Mesenchymal stem cell (in vitro differentiated cells and primary cell): Measurements from ENCODE around the gene FSCN2.
A peak's percentile ranks its signal among the peaks of the same experiment; 100 is the strongest.

Source experiments
- DNase-seq: peaks from one replicate; pipeline ENCODE4 v3.0.0-alpha.2; 2013
- H2AFZ ChIP-seq: one replicate; pipeline ENCODE4 v1.6.1; 2013; ENCODE audit warnings: low read depth, mild to moderate bottlenecking, control low read depth, inconsistent platforms, low read length, moderate library complexity
- H2AK5ac ChIP-seq: 2 replicates; pipeline ENCODE4 v1.6.1; 2013; ENCODE audit warnings: low read length, moderate library complexity, mild to moderate bottlenecking, inconsistent platforms; ENCODE audit not compliant: severe bottlenecking
- H2BK120ac ChIP-seq: one replicate; pipeline ENCODE4 v1.6.1; 2013; ENCODE audit warnings: low read depth, mild to moderate bottlenecking, inconsistent platforms, low read length, moderate library complexity
- H2BK12ac ChIP-seq, 2 experiments: one replicate each; pipeline ENCODE4 v1.6.1; 2013; ENCODE audit warnings: inconsistent platforms in 2 of 2, low read length in 2 of 2, mild to moderate bottlenecking in 2 of 2, moderate library complexity in 2 of 2, control low read depth in 1 of 2
- H2BK15ac ChIP-seq: one replicate; pipeline ENCODE4 v1.6.1; 2013; ENCODE audit warnings: mild to moderate bottlenecking, low read depth, inconsistent platforms; ENCODE audit not compliant: poor library complexity, severe bottlenecking
- H2BK5ac ChIP-seq: 2 replicates; pipeline ENCODE4 v1.6.1; 2013; ENCODE audit warnings: low read depth, mild to moderate bottlenecking, low read length, control low read depth, inconsistent platforms; ENCODE audit not compliant: poor library complexity, severe bottlenecking
- H3K14ac ChIP-seq, 2 experiments: one replicate each; pipeline ENCODE4 v1.6.1; 2013; ENCODE audit warnings: inconsistent platforms in 2 of 2, low read length in 2 of 2, control low read depth in 1 of 2, mild to moderate bottlenecking in 1 of 2, moderate library complexity in 1 of 2
- H3K18ac ChIP-seq, 2 experiments: one replicate each; pipeline ENCODE4 v1.6.1; 2013; ENCODE audit warnings: inconsistent platforms in 2 of 2, low read length in 2 of 2, control low read depth in 1 of 2, low read depth in 1 of 2, mild to moderate bottlenecking in 1 of 2
- H3K23ac ChIP-seq, 2 experiments: one replicate each; pipeline ENCODE4 v1.6.1; 2013; ENCODE audit warnings: inconsistent platforms in 2 of 2, low read length in 2 of 2, mild to moderate bottlenecking in 2 of 2, moderate library complexity in 2 of 2, control low read depth in 1 of 2
- H3K27ac ChIP-seq: 2 replicates; pipeline ENCODE4 v1.5.1; 2013; ENCODE audit warnings: mild to moderate bottlenecking, moderate library complexity, low read length, control low read depth, inconsistent platforms; ENCODE audit not compliant: poor library complexity, severe bottlenecking
- H3K27me3 ChIP-seq, 2 experiments: 2 replicates each; pipeline versions ENCODE4 v1.6.1 to v1.7.0; 2013; ENCODE audit warnings: low read length in 2 of 2, mild to moderate bottlenecking in 2 of 2, moderate library complexity in 2 of 2, control low read depth in 1 of 2, inconsistent platforms in 1 of 2; ENCODE audit not compliant: control insufficient read depth in 1 of 2, insufficient read depth in 1 of 2
- H3K36me3 ChIP-seq, 2 experiments: 2 replicates each; pipeline versions ENCODE4 v1.6.1 to v1.7.0; 2013; ENCODE audit warnings: low read length in 2 of 2, control low read depth in 1 of 2, inconsistent platforms in 1 of 2, low read depth in 1 of 2, mild to moderate bottlenecking in 1 of 2; ENCODE audit not compliant: insufficient read depth in 2 of 2, control insufficient read depth in 1 of 2
- H3K4ac ChIP-seq, 2 experiments: one replicate each; pipeline ENCODE4 v1.6.1; 2013; ENCODE audit warnings: inconsistent platforms in 2 of 2, low read length in 2 of 2, mild to moderate bottlenecking in 2 of 2, moderate library complexity in 2 of 2, control low read depth in 1 of 2, low read depth in 1 of 2
- H3K4me1 ChIP-seq: 2 replicates; pipeline ENCODE4 v1.6.1; 2013; ENCODE audit warnings: low read depth, low read length, control low read depth; ENCODE audit not compliant: control insufficient read depth, insufficient read depth
- H3K4me2 ChIP-seq: 2 replicates; pipeline ENCODE4 v1.6.1; 2013; ENCODE audit warnings: low read length, mild to moderate bottlenecking, inconsistent platforms; ENCODE audit not compliant: poor library complexity, severe bottlenecking
- H3K4me3 ChIP-seq, 2 experiments: 2 replicates each; pipeline versions ENCODE4 v1.5.1 to v1.7.0; 2013; ENCODE audit warnings: low read length in 2 of 2, mild to moderate bottlenecking in 2 of 2, control low read depth in 1 of 2, low read depth in 1 of 2; ENCODE audit not compliant: insufficient read depth in 1 of 2
- H3K79me1 ChIP-seq: replicated peaks from 2 replicates; pipeline ENCODE4 v1.6.1; 2013; ENCODE audit warnings: mild to moderate bottlenecking, control low read depth, low read length, inconsistent platforms; ENCODE audit not compliant: poor library complexity, severe bottlenecking
- H3K9ac ChIP-seq: 2 replicates; pipeline ENCODE4 v1.7.0; 2013; ENCODE audit warnings: mild to moderate bottlenecking, low read length, moderate library complexity
- H3K9me3 ChIP-seq: 2 replicates; pipeline ENCODE4 v1.7.0; 2013; ENCODE audit warnings: mild to moderate bottlenecking, low read length; ENCODE audit not compliant: control insufficient read depth
- H4K8ac ChIP-seq: one replicate; pipeline ENCODE4 v1.6.1; 2013; ENCODE audit warnings: inconsistent platforms, mild to moderate bottlenecking, low read length, moderate library complexity
- H4K91ac ChIP-seq: one replicate; pipeline ENCODE4 v1.6.1; 2013; ENCODE audit warnings: mild to moderate bottlenecking, low read length, inconsistent platforms
- WGBS: methylation state at CpG from one replicate; pipeline ENCODE4 v1.1.7; 2013; ENCODE audit warnings: mixed read lengths; 5-methylcytosine and 5-hydroxymethylcytosine counted together

Gene FSCN2

DNA sequence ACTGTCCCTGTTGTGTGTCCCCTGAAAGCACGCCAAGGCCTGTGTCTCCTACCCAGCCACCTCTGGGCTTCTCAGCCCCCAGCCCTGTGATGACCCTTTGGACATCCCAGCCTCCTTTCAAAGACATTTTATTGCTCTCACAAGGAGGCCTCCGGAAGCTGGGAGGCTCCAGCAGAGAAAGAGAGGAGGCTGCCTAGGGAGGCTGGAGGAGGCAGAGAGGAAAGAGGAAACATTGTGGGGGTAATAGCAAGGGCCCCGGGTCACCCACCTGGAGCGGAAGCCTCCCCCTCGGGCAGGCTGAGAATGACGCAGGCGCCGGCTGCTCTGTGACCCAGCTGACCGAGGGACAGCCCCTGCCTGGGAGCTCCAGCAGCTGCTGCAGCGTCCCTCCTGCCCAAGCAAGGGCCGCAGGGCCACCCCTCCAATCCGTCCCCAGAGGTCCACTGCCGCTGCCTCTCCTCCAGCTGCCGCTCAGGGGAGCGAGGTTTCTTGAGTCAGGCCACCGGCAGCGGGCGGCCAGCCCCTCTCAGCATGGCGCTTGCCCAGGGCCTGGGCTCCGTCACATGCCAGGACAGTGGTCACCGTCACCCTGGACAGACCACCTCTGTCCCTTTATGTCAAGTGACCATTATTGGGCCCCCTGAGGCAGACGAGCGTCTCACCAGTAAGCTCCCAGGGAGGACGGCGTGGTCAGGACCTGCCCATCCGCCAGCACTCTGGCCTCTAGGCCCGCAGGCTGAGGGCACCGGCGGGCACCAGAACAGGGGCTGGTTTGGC, 44.9 kb upstream of the FSCN2 start:
- Histone ChIP-seq H3K4ac (peak overlapping the region; percentile 46 to 86), H3K36me3 (no peaks in the 10 kb centered on the region), H2BK120ac (peak overlapping the region; percentile 21), H4K91ac (peak overlapping the region; percentile 88), H2AFZ (no peak overlapping the region), H3K14ac (peak overlapping the region in 1 of 2 experiments; percentile 47), H3K18ac (peak overlapping the region; percentile 50 to 91), H3K27ac (no peak overlapping the region), H2BK12ac (peak overlapping the region; percentile 70 to 95), H3K23ac (no peak overlapping the region), H3K9me3 (no peaks in the 10 kb centered on the region), H3K4me3 (peak overlapping the region in 1 of 2 experiments; percentile 72), H3K4me1 (peaks cover 51% of the 10 kb centered on the region), H2BK5ac (no peak overlapping the region), H4K8ac (peak overlapping the region; percentile 83), H2AK5ac (peak overlapping the region; percentile 56), H3K9ac (no peak overlapping the region), H2BK15ac (no peak overlapping the region), H3K79me1 (peaks cover 2% of the 10 kb centered on the region), H3K27me3 (peaks cover 0 to 12% of the 10 kb centered on the region in 2 experiments), H3K4me2 (peak overlapping the region; percentile 93)
- 37% methylated on average over 28 of the region's 29 CpGs for WGBS
- DNase-seq: peak; percentile 56

DNA sequence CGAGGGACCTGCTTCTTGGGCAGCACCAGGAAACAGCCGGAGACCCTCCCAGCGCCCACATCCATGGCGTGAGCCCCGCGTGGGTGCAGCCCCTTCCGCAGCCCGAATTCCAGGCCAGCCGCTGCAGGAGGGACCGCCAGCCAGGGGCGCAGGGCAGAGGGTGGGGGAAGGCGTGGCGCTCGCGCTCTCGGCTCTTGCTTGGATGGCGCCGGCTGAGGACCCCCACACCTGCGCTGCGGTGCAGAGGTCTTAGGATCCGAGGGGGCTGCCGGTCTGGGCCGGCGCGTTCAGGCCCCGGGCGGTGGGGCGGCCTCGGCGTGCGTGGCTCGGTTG, 44.3 kb upstream of the FSCN2 start:
- Histone ChIP-seq H2BK15ac (no peak overlapping the region), H4K8ac (peak overlapping the region; percentile 83), H2BK12ac (peak overlapping the region; percentile 70 to 95), H3K9ac (peak overlapping the region; percentile 65), H2AK5ac (no peak overlapping the region), H2AFZ (peak overlapping the region; percentile 90), H3K9me3 (no peaks in the 10 kb centered on the region), H3K79me1 (peaks cover 2% of the 10 kb centered on the region), H3K18ac (peak overlapping the region; percentile 50 to 91), H2BK5ac (peak overlapping the region; percentile 49), H3K4me1 (peaks cover 56% of the 10 kb centered on the region), H3K27ac (no peak overlapping the region), H3K4me3 (peak overlapping the region; percentile 45 to 72), H4K91ac (peak overlapping the region; percentile 75), H3K14ac (peak overlapping the region in 1 of 2 experiments; percentile 0), H3K4me2 (peak overlapping the region; percentile 93), H2BK120ac (peak overlapping the region; percentile 35), H3K27me3 (peaks cover 0 to 12% of the 10 kb centered on the region in 2 experiments), H3K36me3 (no peaks in the 10 kb centered on the region), H3K4ac (peak overlapping the region; percentile 7 to 86), H3K23ac (peak overlapping the region in 1 of 2 experiments; percentile 70)
- 16% methylated on average over 32 of the region's 32 CpGs for WGBS
- no peak for DNase-seq

DNA sequence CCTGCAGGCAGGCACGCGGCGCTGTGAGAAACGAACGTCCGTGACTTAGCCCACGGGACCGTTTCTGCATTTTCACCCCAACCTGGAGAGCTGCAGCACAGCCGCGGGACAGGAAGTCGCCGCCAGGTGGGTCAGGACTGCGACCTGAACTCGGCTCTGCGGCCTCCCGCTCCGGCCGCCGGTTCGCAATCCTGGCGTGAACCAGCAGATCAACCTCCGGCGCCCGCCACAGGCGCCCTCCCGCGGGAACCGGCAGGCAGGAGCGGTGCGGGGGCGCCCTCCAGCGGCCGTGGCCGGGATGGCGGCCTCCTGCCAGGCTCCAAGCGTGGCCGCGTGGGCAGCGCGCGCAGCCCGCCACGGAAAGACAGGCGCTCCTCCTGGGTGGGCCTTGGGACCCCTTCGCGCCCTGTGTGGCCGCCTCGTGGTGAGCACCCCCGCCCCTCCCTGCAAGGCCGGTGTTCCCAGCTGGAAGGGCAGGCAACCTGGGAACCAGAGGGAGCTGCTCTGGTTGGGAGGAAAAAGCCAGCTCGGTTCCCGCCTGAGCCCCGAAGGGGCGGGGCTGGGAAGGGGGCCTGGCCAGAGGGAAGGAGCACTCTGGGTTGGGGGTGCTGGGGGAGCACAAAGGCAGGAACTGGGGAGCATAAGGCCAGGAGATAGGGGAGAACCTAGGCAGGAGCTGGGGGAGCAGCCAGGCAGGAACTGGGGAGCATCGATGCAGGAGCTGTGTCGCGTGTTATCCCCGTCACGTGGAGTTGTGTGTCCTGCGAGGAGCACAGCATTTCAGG, 43.8 kb upstream of the FSCN2 start:
- H3K4me3 ChIP-seq: peak overlapping the region; percentile 45 to 72
- peaks cover 0 to 12% of the 10 kb centered on the region in 2 experiments for H3K27me3 ChIP-seq
- H3K9me3 ChIP-seq: no peaks in the 10 kb centered on the region
- H2AFZ ChIP-seq: peak overlapping the region; percentile 90
- H2BK12ac ChIP-seq: peak overlapping the region in 1 of 2 experiments; percentile 95
- peak overlapping the region; percentile 83 for H4K8ac ChIP-seq
- H3K4me2 ChIP-seq: peak overlapping the region; percentile 93
- peak; percentile 71 for DNase-seq
- H3K4ac ChIP-seq: peak overlapping the region; percentile 7 to 86
- no peak overlapping the region for H2AK5ac ChIP-seq
- peak overlapping the region in 1 of 2 experiments; percentile 0 for H3K14ac ChIP-seq
- H4K91ac ChIP-seq: peak overlapping the region; percentile 75
- H2BK5ac ChIP-seq: peak overlapping the region; percentile 49
- H3K79me1 ChIP-seq: peaks cover 2% of the 10 kb centered on the region
- H3K18ac ChIP-seq: peak overlapping the region; percentile 50 to 91
- H2BK120ac ChIP-seq: peak overlapping the region; percentile 35
- H3K27ac ChIP-seq: no peak overlapping the region
- no peaks in the 10 kb centered on the region for H3K36me3 ChIP-seq
- H2BK15ac ChIP-seq: peak overlapping the region; percentile 2
- H3K9ac ChIP-seq: peak overlapping the region; percentile 65
- peaks cover 62% of the 10 kb centered on the region for H3K4me1 ChIP-seq
- peak overlapping the region in 1 of 2 experiments; percentile 70 for H3K23ac ChIP-seq
- 12% methylated on average over 48 of the region's 60 CpGs for WGBS
